GM21825 (cell line): ENCODE results near the gene FGF19.

Experiments used
- ATAC-seq: cut with Tn5 transposase; IDR thresholded peaks from one replicate; pipeline ENCODE4 v1.9.1; 2021; ENCODE audit warnings: mild to moderate bottlenecking, moderate library complexity; ENCODE audit not compliant: unreplicated experiment

The FGF19 gene

GRCh38 chr11:69657456-69657910 is 46.3 kb downstream of the FGF19 start:
- no peak for ATAC-seq

- ATAC-seq, result no peak
These were observed 47.0 kb downstream of the FGF19 start for GRCh38 chr11:69656536-69657455.

- ATAC-seq, result no peak
These were observed 48.1 kb downstream of the FGF19 start for GRCh38 chr11:69655479-69656428.

- ATAC-seq, result no peak
These were observed 49.0 kb downstream of the FGF19 start for GRCh38 chr11:69654660-69655478.

- ATAC-seq, result no peak
These were observed 49.7 kb downstream of the FGF19 start for GRCh38 chr11:69654001-69654659.

GRCh38 chr11:69653406-69653960 is 50.3 kb downstream of the FGF19 start:
- ATAC-seq, result no peak

GRCh38 chr11:69652999-69653398 is 50.8 kb downstream of the FGF19 start:
- no peak for ATAC-seq

- no peak for ATAC-seq
These were observed 51.8 kb downstream of the FGF19 start for GRCh38 chr11:69651834-69652620.

- ATAC-seq, result no peak
These were observed 52.9 kb downstream of the FGF19 start for GRCh38 chr11:69650832-69651344.

- no peak for ATAC-seq
These were observed 53.6 kb downstream of the FGF19 start for GRCh38 chr11:69650081-69650831.

GRCh38 chr11:69649576-69649900 is 54.3 kb downstream of the FGF19 start:
- ATAC-seq, result no peak

- ATAC-seq, result no peak
These were observed 54.9 kb downstream of the FGF19 start for GRCh38 chr11:69648679-69649575.
